SK-N-SH (cell line): ENCODE measurements around the gene RAPGEF4.

Experiments
- EZH2phosphoT487 ChIP-seq: fragments of 200-600 bp; sonication (generic); IDR thresholded peaks from 2 replicates; pipeline ENCODE4 v1.6.1; 2017; ENCODE audit warnings: low read depth, mixed run types, mild to moderate bottlenecking, antibody characterized with exemption, moderate library complexity, borderline replicate concordance
- MEF2A ChIP-seq: IDR thresholded peaks from 2 replicates; pipeline ENCODE4 v1.4.0; 2012; ENCODE audit warnings: low read depth, borderline replicate concordance
- MXI1 ChIP-seq: IDR thresholded peaks from 2 replicates; pipeline ENCODE4 v1.6.1; 2012; ENCODE audit warnings: mild to moderate bottlenecking, low read depth, low read length, improper control_type of control experiment
- TEAD4 ChIP-seq: IDR thresholded peaks from 2 replicates; pipeline ENCODE4 v1.4.0; 2012; ENCODE audit warnings: mild to moderate bottlenecking, borderline replicate concordance; ENCODE audit not compliant: insufficient read depth
- TF ChIP-seq, protein P1 (sequence below): fragments of 200-600 bp; sonication (generic); IDR thresholded peaks from 2 replicates; pipeline ENCODE4 v1.6.1; 2017; ENCODE audit warnings: antibody characterized with exemption, mild to moderate bottlenecking, moderate library complexity
- TF ChIP-seq, protein P2 (sequence below): fragments of 150-350 bp; IDR thresholded peaks from 2 replicates; pipeline ENCODE4 v1.6.1; 2017; ENCODE audit warnings: antibody characterized with exemption, low read length, low read depth, borderline replicate concordance
- TF ChIP-seq, protein P3 (sequence below): IDR thresholded peaks from 2 replicates; pipeline ENCODE4 v1.4.0; 2012; ENCODE audit warnings: low read depth, borderline replicate concordance

DNA sequence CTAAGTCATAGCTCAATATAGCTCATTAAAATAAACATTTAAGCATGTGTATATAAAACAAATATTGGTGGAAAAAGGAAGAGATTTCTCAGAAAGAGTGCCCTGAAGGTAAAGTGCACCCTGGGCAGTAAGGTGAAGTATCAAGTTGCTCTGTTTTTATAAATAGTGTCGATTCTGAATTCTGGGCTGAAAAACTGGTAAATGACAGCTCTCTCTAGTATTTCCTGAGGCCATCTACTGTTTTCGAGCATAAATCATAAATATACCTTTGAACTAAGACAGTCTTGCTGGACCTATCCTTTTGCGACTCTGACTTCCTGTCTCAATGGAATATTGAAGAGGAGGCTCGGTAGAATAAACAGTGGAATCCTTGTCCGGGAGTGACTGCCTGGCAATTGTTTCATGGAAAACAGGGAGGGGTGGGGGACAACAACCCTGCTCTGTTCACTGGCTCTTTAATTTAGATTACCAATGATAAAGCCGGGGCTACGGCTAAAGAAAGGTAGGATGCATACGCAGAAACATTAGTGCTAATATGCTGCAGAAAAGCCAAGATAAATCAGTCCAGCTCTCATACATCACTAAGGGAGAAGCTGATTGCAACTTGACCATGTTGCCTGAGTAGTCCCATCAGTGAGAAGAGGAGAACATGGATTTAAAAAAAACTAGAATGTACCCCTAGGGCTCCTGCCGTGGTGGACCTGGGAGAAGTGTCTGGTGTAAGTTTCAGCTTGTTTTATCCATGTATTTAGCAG, 124.1 kb downstream of the RAPGEF4 start:
- TF ChIP-seq MXI1, result peak; percentile 82; the same call in 1 of the 2 replicates
- TF ChIP-seq, protein P1, sequence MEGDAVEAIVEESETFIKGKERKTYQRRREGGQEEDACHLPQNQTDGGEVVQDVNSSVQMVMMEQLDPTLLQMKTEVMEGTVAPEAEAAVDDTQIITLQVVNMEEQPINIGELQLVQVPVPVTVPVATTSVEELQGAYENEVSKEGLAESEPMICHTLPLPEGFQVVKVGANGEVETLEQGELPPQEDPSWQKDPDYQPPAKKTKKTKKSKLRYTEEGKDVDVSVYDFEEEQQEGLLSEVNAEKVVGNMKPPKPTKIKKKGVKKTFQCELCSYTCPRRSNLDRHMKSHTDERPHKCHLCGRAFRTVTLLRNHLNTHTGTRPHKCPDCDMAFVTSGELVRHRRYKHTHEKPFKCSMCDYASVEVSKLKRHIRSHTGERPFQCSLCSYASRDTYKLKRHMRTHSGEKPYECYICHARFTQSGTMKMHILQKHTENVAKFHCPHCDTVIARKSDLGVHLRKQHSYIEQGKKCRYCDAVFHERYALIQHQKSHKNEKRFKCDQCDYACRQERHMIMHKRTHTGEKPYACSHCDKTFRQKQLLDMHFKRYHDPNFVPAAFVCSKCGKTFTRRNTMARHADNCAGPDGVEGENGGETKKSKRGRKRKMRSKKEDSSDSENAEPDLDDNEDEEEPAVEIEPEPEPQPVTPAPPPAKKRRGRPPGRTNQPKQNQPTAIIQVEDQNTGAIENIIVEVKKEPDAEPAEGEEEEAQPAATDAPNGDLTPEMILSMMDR, result no peak
- TF ChIP-seq, protein P2, sequence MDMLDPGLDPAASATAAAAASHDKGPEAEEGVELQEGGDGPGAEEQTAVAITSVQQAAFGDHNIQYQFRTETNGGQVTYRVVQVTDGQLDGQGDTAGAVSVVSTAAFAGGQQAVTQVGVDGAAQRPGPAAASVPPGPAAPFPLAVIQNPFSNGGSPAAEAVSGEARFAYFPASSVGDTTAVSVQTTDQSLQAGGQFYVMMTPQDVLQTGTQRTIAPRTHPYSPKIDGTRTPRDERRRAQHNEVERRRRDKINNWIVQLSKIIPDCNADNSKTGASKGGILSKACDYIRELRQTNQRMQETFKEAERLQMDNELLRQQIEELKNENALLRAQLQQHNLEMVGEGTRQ, result no peak
- no peak for TF ChIP-seq TEAD4
- TF ChIP-seq, protein P3, sequence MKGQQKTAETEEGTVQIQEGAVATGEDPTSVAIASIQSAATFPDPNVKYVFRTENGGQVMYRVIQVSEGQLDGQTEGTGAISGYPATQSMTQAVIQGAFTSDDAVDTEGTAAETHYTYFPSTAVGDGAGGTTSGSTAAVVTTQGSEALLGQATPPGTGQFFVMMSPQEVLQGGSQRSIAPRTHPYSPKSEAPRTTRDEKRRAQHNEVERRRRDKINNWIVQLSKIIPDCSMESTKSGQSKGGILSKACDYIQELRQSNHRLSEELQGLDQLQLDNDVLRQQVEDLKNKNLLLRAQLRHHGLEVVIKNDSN, result no peak
- TF ChIP-seq MEF2A, result no peak
- no peak for TF ChIP-seq EZH2phosphoT487
